ENCODE measurements around the gene ABHD1.
"Not testable (repeated sequence)": the region's sequence is repeated elsewhere in the genome, so short reads cannot be mapped to it uniquely, and the experiment has no call there.

Gene ABHD1

GRCh38 chr2:27123302-27124150 lies at the start of gene ABHD1:
TSS of gene ABHD1 (plus strand) at chr2:27123815. CDS start at chr2:27123949, 134 bp downstream.
- peak; percentile 48 for DNase-seq (ENCODE audit: low read depth)

GRCh38 chr2:27074738-27075565 lies 48.7 kb upstream of the ABHD1 start:
- DNase-seq (ENCODE audit: low read depth), result no peak

DNA sequence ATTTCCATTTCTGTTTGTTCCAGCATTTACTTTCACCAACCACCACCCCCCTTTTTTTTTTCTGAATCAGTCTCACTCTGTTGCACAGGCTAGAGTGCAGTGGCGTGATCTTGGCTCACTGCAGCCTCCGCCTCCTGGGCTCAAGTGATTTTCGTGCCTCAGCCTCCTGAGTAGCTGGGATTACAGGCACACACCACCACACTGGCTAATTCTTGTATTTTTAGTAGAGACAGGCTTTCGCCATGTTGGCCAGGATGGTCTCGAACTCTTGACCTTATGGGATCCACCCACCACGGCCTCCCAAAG lies 48.1 kb upstream of the ABHD1 start:
- not testable (repeated sequence) for DNase-seq (ENCODE audit: low read depth)

- no peak for DNase-seq (ENCODE audit: low read depth)
These were observed 47.3 kb upstream of the ABHD1 start for GRCh38 chr2:27076323-27076722.

DNA sequence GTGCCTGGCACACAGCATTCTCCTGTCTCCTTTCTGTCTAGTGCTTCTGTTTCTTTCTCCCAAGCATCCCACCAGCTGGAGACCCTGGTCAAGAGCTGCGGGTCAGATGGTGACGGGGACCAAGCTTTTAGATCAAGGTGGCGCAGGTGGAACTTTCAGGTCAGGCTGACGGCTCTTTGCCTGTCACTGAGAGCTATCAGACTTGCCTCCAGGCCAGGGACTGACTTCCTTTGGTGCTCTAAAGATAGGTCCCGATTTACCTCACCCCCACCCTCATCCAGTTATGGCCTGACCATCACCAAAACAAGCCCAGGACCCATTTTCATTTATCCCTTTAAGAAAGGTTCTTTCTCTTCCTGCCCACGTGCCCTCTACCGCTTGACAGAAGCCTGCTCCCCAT lies 46.4 kb upstream of the ABHD1 start:
- DNase-seq (ENCODE audit: low read depth), result no peak

DNA sequence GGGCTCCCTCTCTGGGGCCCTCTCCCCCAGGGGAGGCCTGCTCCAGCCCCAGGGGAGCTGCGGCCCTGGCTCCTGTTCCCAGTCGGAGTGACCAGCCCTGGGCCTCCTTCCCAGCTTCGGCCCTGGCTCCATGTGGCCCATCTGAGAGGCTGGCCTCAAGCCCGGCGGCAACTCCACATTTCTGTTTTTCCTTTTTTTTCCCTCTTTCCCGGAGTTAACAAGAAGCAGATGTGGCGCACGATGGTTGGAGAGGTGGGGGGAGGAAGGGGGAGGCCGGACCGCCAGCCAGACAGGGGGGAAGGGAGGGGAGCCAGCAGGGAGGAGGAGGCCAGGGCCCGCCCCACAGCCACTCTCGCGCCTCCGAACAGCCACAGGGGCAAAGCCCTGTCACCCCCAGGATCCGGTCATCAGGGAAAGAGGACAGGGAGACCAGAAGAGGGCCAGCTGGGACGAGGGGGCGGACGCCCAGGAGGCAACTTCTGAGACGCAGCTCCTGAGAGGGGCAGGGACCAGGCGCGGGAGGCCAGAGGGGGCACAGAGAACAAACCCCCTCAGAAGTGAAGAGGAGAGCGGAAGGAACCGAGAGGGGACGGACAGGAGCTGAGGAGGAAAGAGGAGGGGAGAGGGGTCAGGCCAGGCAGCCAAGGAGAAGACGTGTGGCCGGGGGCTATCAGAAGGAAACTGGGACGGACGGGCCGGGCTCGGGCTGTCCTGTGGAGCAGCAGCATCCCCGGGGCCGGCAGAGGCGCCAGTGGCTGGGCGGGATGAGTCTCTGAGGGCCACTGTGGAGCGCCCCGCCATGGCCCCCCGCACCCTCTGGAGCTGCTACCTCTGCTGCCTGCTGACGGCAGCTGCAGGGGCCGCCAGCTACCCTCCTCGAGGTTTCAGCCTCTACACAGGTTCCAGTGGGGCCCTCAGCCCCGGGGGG lies 45.1 kb upstream of the ABHD1 start, which contains the start of gene EMILIN1:
EMILIN1 (plus strand) TSS at position 349 of the 928 bp plus-strand sequence; CDS start at position 800, 451 bp downstream.
- no peak for DNase-seq (ENCODE audit: low read depth)

- DNase-seq (ENCODE audit: low read depth), result no peak
These were observed 44.1 kb upstream of the ABHD1 start for GRCh38 chr2:27079233-27080139.

GRCh38 chr2:27080140-27080469 lies 43.5 kb upstream of the ABHD1 start:
- DNase-seq (ENCODE audit: low read depth), result no peak

DNA sequence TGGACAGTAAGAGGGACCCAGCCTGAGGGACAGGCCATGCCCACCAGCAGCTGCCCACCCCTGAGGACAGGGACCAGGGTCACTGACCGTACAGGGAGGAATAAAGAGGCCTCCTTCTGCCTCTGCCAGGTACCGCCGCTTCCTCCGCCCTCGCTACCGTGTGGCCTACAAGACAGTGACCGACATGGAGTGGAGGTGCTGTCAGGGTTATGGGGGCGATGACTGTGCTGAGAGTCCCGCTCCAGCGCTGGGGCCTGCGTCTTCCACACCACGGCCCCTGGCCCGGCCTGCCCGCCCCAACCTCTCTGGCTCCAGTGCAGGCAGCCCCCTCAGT lies 43.0 kb upstream of the ABHD1 start:
- DNase-seq (ENCODE audit: low read depth), result no peak

GRCh38 chr2:27081984-27082772 lies 41.4 kb upstream of the ABHD1 start:
- DNase-seq (ENCODE audit: low read depth), result no peak

DNA sequence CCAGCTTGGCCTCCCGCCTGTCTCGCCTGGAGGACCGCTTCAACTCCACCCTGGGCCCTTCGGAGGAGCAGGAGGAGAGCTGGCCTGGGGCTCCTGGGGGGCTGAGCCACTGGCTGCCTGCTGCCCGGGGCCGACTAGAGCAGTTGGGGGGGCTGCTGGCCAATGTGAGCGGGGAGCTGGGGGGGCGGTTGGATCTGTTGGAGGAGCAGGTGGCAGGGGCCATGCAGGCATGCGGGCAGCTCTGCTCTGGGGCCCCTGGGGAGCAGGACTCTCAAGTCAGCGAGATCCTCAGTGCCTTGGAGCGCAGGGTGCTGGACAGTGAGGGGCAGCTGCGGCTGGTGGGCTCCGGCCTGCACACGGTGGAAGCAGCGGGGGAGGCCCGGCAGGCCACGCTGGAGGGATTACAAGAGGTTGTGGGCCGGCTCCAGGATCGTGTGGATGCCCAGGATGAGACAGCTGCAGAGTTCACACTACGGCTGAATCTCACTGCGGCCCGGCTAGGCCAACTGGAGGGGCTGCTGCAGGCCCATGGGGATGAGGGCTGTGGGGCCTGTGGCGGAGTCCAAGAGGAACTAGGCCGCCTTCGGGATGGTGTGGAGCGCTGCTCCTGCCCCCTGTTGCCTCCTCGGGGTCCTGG lies 40.7 kb upstream of the ABHD1 start:
- DNase-seq (ENCODE audit: low read depth), result no peak

GRCh38 chr2:27083410-27084296 lies 40.0 kb upstream of the ABHD1 start:
- DNase-seq (ENCODE audit: low read depth), result no peak

GRCh38 chr2:27084297-27085061 lies 39.1 kb upstream of the ABHD1 start:
- DNase-seq (ENCODE audit: low read depth), result no peak

DNA sequence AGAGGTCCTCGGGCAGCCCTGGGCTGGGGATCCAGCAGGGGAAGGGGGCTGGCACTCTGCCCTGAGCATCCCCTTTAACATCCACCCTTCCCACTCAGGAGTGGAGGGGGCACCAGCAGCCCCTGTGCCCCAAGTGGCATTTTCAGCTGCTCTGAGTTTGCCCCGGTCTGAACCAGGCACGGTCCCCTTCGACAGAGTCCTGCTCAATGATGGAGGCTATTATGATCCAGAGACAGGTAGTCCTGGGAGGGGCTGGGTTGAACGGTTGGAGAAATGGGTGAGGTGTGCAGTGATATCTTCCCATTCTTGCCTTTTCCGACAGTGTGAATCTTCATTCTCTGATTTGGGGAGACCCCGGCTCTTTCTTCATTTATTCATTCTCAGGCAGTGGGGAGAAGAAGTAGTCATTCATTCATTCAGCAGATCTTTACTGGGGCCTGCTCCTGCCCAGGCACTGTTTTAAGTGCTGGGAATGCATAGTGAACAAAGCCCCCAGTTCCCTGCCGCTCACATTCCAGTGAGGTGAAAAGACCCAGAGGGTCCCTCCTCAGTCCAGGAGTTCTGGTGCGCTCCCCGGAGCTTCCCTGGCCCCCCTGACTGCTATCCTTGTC lies 38.4 kb upstream of the ABHD1 start:
- no peak for DNase-seq (ENCODE audit: low read depth)

GRCh38 chr2:27085673-27086089 lies 37.9 kb upstream of the ABHD1 start:
- DNase-seq (ENCODE audit: low read depth), result no peak

DNA sequence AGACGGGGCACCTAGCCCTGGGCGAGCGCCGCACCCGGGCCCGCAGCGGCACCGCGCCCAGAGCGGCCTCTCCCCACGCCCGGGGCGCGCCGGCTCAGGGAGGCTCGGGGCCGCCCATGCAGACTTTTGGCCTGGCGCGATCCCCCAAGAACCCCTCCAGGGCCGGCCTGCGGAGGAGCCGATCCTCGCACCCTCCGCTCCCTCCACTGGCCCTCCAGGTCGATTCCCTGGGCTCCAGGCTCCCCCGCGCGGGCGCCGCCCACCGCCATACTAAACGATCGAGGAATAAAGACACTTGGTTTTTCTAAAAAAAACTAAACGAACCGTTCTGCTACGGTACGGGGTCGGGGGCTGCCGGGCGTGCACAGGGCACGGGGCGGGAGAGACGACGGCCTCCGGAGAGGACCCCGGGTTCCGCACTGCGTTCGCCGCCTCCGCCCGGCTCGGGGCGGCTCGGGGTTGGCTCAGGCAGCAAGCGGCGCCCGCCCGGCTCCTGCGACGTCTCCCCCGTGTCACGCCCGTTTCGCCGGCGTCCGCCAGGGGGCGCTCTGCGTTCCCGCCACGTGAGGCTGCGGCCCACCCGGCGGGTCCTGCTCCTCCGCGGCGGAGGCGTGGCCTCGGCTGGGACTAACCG lies 37.4 kb upstream of the ABHD1 start:
- DNase-seq (ENCODE audit: low read depth), result peak; percentile 96

Data from stimulated activated CD4-positive, alpha-beta T cell treated with anti-CD3 and anti-CD28 coated beads, Interleukin-2, amount 100 ng/mL, for 4 hours (primary cell).